ENCODE results near the gene TOR2A. TPM values are rescaled to one million over a fixed set of nuclear protein-coding genes. Genes with fewer than 3 reads are reported as not detected.

TOR2A gene
- total and polyA plus RNA-seq, 9 of the 15 experiments (the other 6 are each of a cell fraction or from before 2014, with no cell fraction given): 0.80 to 25.9 (median 11.1) TPM

DNA sequence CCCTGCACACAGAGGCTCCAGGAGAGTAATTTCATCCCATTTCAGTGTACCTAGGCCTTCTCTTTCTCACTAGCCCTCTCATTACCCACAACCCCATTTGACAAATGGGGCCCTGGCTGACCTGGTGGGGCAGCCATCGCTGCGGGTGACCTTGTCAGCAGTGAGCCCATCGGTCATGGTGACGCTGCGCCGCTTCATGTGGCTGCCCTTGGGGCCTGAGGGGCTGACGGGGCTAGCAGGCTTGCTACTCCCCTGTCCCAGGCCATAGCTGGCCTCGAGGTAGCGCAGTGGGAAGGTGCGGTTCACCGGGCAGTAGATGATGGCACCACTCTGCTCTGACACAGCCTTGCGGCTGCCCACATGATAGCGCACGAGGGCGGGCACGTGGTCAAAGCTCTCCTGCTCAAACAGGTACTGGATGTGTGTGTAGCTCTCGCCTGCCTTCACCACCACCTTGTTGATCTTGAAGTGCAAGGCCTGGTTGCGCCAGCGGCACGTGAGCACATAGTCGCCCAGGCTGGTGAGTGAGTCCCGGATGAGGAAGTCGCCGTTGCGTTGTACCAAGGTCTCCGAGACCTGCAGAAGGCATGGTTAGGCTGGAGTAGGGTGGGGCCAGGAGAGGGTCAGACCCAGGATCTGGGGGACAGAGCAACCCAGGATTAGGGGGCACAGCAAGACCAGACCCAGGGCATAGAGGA, 14.1 kb upstream of the TOR2A start:
- CTCF ChIA-PET (ENCODE audit: low intra/inter-chr PET ratio): no interaction called here
- FAIRE-seq (no peak), ATAC-seq (no peak), DNase-seq (ENCODE audit: extremely low read depth in 1 of 4, low spot score in 3 of 4) (no peak)
- POLR2A ChIA-PET: no interaction called here
- peaks cover 23% of the 10 kb centered on the region for H4K20me1 ChIP-seq (replicated peaks; ENCODE audit: control insufficient read depth, insufficient read depth, low read length)
- no peak overlapping the region for H2AFZ ChIP-seq (ENCODE audit: low read depth, low read length)
- intact Hi-C loops (cut with micrococcal nuclease): no loop called here
- WGBS (ENCODE audit: insufficient coverage, low coverage, missing lambda C conversion rate): 9% methylated on average over 25 of the region's 26 CpGs
- peaks cover 9 to 54% of the 10 kb centered on the region in 2 experiments; a peak in 3 of 5 replicates for H3K27me3 ChIP-seq (ENCODE audit: control insufficient read depth in 2 of 2, insufficient read depth in 2 of 2, low read length in 2 of 2)
- peaks cover 0 to 24% of the 10 kb centered on the region in 2 experiments; a peak in 2 of 5 replicates for H3K4me1 ChIP-seq (replicated peaks in 1 of 2; ENCODE audit: control insufficient read depth in 2 of 2, insufficient read depth in 2 of 2, low read length in 2 of 2)
- no peaks in the 10 kb centered on the region for H3K9me3 ChIP-seq (replicated peaks; ENCODE audit: control insufficient read depth, insufficient read depth, low read depth, low read length)
- no peak overlapping the region for H3K27ac ChIP-seq (ENCODE audit: extremely low read depth, low read depth, low read length)
- peak overlapping the region in 1 of 2 experiments; percentile 43; a peak in 2 of 4 replicates for H3K9ac ChIP-seq (ENCODE audit: insufficient read depth in 1 of 2, low read depth in 2 of 2, low read length in 2 of 2)
- TF ChIP-seq CHD1 (IDR thresholded peaks at IDR 0.05; ENCODE audit: low read length): no peak
- no peak for TF ChIP-seq TBL1XR1 (IDR thresholded peaks at IDR 0.05; ENCODE audit: low read length in 2 of 2)
- TF ChIP-seq, protein P1, sequence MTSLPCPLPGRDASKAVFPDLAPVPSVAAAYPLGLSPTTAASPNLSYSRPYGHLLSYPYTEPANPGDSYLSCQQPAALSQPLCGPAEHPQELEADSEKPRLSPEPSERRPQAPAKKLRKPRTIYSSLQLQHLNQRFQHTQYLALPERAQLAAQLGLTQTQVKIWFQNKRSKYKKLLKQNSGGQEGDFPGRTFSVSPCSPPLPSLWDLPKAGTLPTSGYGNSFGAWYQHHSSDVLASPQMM (CRISPR knock-in tag; IDR thresholded peaks at IDR 0.05): no peak
- TF ChIP-seq NCOA4 (IDR thresholded peaks at IDR 0.05; ENCODE audit: partially characterized antibody): no peak
- TF ChIP-seq, protein P2, sequence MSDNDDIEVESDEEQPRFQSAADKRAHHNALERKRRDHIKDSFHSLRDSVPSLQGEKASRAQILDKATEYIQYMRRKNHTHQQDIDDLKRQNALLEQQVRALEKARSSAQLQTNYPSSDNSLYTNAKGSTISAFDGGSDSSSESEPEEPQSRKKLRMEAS (CRISPR knock-in tag; IDR thresholded peaks at IDR 0.05): peak; percentile 31; the same call in 1 of the 2 replicates
- TF ChIP-seq ZNF184 (CRISPR knock-in tag; IDR thresholded peaks at IDR 0.05): no peak
- TF ChIP-seq ZNF174 (CRISPR knock-in tag; IDR thresholded peaks at IDR 0.05): no peak
- TF ChIP-seq, protein P3, sequence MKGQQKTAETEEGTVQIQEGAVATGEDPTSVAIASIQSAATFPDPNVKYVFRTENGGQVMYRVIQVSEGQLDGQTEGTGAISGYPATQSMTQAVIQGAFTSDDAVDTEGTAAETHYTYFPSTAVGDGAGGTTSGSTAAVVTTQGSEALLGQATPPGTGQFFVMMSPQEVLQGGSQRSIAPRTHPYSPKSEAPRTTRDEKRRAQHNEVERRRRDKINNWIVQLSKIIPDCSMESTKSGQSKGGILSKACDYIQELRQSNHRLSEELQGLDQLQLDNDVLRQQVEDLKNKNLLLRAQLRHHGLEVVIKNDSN (CRISPR knock-in tag; IDR thresholded peaks at IDR 0.05): peak; percentile 48; the same call in 1 of the 2 replicates
- TF ChIP-seq ZNF232 (CRISPR knock-in tag; IDR thresholded peaks at IDR 0.05): no peak
- peak; percentile 71 for TF ChIP-seq BHLHE40 (IDR thresholded peaks at IDR 0.05; ENCODE audit: low read length)
- no peaks in the 10 kb centered on the region for H3K9me1 ChIP-seq (ENCODE audit: control insufficient read depth, insufficient read depth, low read length)
- no peaks in the 10 kb centered on the region for H3K79me2 ChIP-seq (ENCODE audit: control insufficient read depth, insufficient read depth, low read length)
- no peaks in the 10 kb centered on the region for H3K36me3 ChIP-seq (ENCODE audit: control insufficient read depth, insufficient read depth, low read length)
- H3K4me2 ChIP-seq (ENCODE audit: insufficient read depth, low read length): no peak overlapping the region
- H3K4me3 ChIP-seq: no peak overlapping the region
- in situ Hi-C loops (cut with MboI): no loop called here
- no TSS peak for BruUV-seq (replicated peaks)
